H9 (cell line): ENCODE results near the gene LRMDA. TPM values are rescaled to one million over a fixed set of nuclear protein-coding genes. Genes with fewer than 3 reads are reported as not detected.

Experiments
- DNase-seq: peaks from one replicate; pipeline ENCODE4 v3.0.0-alpha.2; 2017
- H2AFZ ChIP-seq: one replicate; pipeline ENCODE4 v1.6.1; 2013; ENCODE audit warnings: mild to moderate bottlenecking, low read length, control low read depth, moderate library complexity
- H2AK5ac ChIP-seq: 2 replicates; pipeline ENCODE4 v1.6.1; 2013; ENCODE audit warnings: low read length, control low read depth, mixed read lengths; ENCODE audit not compliant: insufficient read length
- H2BK120ac ChIP-seq: one replicate; pipeline ENCODE4 v1.6.1; 2013; ENCODE audit warnings: low read depth, mild to moderate bottlenecking, low read length, control low read depth, inconsistent platforms; ENCODE audit not compliant: poor library complexity, severe bottlenecking
- H2BK12ac ChIP-seq: 2 replicates; pipeline ENCODE4 v1.6.1; 2013; ENCODE audit warnings: low read length, control low read depth, mixed read lengths, low read depth; ENCODE audit not compliant: insufficient read length
- H2BK15ac ChIP-seq: 2 replicates; pipeline ENCODE4 v1.6.1; 2013; ENCODE audit warnings: low read depth, low read length, control low read depth
- H2BK20ac ChIP-seq: one replicate; pipeline ENCODE4 v1.6.1; 2013; ENCODE audit warnings: low read depth, mild to moderate bottlenecking, low read length, control low read depth, inconsistent platforms; ENCODE audit not compliant: poor library complexity, severe bottlenecking
- H2BK5ac ChIP-seq: 2 replicates; pipeline ENCODE4 v1.6.1; 2013; ENCODE audit warnings: low read length, control low read depth, mixed read lengths; ENCODE audit not compliant: insufficient read length
- H3K14ac ChIP-seq: 2 replicates; pipeline ENCODE4 v1.6.1; 2013; ENCODE audit warnings: low read length, control low read depth; ENCODE audit not compliant: insufficient read depth
- H3K18ac ChIP-seq: 2 replicates; pipeline ENCODE4 v1.6.1; 2013; ENCODE audit warnings: low read depth, mild to moderate bottlenecking, mixed read lengths, low read length, control low read depth; ENCODE audit not compliant: insufficient read length
- H3K23ac ChIP-seq: 2 replicates; pipeline ENCODE4 v1.6.1; 2013; ENCODE audit warnings: low read length, control low read depth, mixed read lengths, low read depth; ENCODE audit not compliant: insufficient read length
- H3K23me2 ChIP-seq: 2 replicates; pipeline ENCODE4 v1.6.1; 2013; ENCODE audit warnings: low read depth, mild to moderate bottlenecking, mixed read lengths, low read length, control low read depth; ENCODE audit not compliant: insufficient read length, poor library complexity, severe bottlenecking
- H3K27ac ChIP-seq: 2 replicates; pipeline ENCODE4 v1.5.1; 2013; ENCODE audit warnings: low read length, control low read depth, mixed read lengths, low read depth; ENCODE audit not compliant: insufficient read length
- H3K27me3 ChIP-seq: 2 replicates; pipeline ENCODE4 v1.6.1; 2013; ENCODE audit warnings: low read length, control low read depth, inconsistent platforms; ENCODE audit not compliant: insufficient read depth
- H3K4ac ChIP-seq: 2 replicates; pipeline ENCODE4 v1.6.1; 2013; ENCODE audit warnings: low read depth, mild to moderate bottlenecking, control low read depth, inconsistent platforms, low read length, moderate library complexity
- H3K4me1 ChIP-seq: 2 replicates; pipeline ENCODE4 v1.6.1; 2013; ENCODE audit warnings: low read length, control low read depth, inconsistent platforms; ENCODE audit not compliant: insufficient read depth
- H3K4me2 ChIP-seq: 2 replicates; pipeline ENCODE4 v1.6.1; 2013; ENCODE audit warnings: low read length, control low read depth, mixed read lengths; ENCODE audit not compliant: insufficient read length, insufficient read depth
- H3K56ac ChIP-seq: 2 replicates; pipeline ENCODE4 v1.6.1; 2013; ENCODE audit warnings: low read depth, mild to moderate bottlenecking, mixed read lengths, low read length, control low read depth; ENCODE audit not compliant: insufficient read length
- H3K79me1 ChIP-seq: 2 replicates; pipeline ENCODE4 v1.6.1; 2013; ENCODE audit warnings: low read depth, mild to moderate bottlenecking, moderate library complexity, low read length, control low read depth, inconsistent platforms; ENCODE audit not compliant: insufficient read depth, poor library complexity, severe bottlenecking
- H3K79me2 ChIP-seq: 2 replicates; pipeline ENCODE4 v1.6.1; 2013; ENCODE audit warnings: low read length, control low read depth, inconsistent platforms; ENCODE audit not compliant: insufficient read depth
- H3K9ac ChIP-seq: 2 replicates; pipeline ENCODE4 v1.6.1; 2013; ENCODE audit warnings: low read length, control low read depth, mixed read lengths; ENCODE audit not compliant: insufficient read length; ENCODE audit errors: extremely low read depth
- H3K9me3 ChIP-seq: one replicate; pipeline ENCODE4 v1.6.1; 2013; ENCODE audit warnings: low read depth, low read length, inconsistent platforms; ENCODE audit not compliant: control insufficient read depth
- H3T11ph ChIP-seq: one replicate; pipeline ENCODE4 v1.6.1; 2013; ENCODE audit warnings: mild to moderate bottlenecking, low read length, control low read depth, inconsistent platforms
- H4K20me1 ChIP-seq: one replicate; pipeline ENCODE4 v1.6.1; 2013; ENCODE audit not compliant: control insufficient read depth, insufficient read length, insufficient read depth
- H4K5ac ChIP-seq: 2 replicates; pipeline ENCODE4 v1.6.1; 2013; ENCODE audit warnings: low read depth, mild to moderate bottlenecking, mixed read lengths, low read length, control low read depth; ENCODE audit not compliant: insufficient read length
- H4K8ac ChIP-seq: replicated peaks from 2 replicates; pipeline ENCODE4 v1.6.1; 2013; ENCODE audit warnings: low read length, control low read depth, mixed read lengths, low read depth; ENCODE audit not compliant: insufficient read length
- H4K91ac ChIP-seq: 2 replicates; pipeline ENCODE4 v1.6.1; 2013; ENCODE audit warnings: low read depth, mild to moderate bottlenecking, moderate library complexity, mixed read lengths, low read length, control low read depth; ENCODE audit not compliant: insufficient read length
- H3K27ac Mint-ChIP-seq, 3 experiments: 2 replicates in 2 of 3; 3 replicates in 1 of 3; pipeline ENCODE4 v1.8.0; 2020 to 2021; ENCODE audit warnings: mixed read lengths in 3 of 3, mild to moderate bottlenecking in 1 of 3, moderate library complexity in 1 of 3
- H3K27me3 Mint-ChIP-seq: 2 replicates; pipeline ENCODE4 v1.8.0; 2021; ENCODE audit warnings: low read depth, mild to moderate bottlenecking, moderate library complexity, mixed read lengths
- H3K36me3 Mint-ChIP-seq, 3 experiments: 2 replicates in 2 of 3; 3 replicates in 1 of 3; pipeline ENCODE4 v1.8.0; 2020 to 2021; ENCODE audit warnings: low read depth in 3 of 3, mixed read lengths in 3 of 3; ENCODE audit not compliant: insufficient read depth in 1 of 3
- H3K4me1 Mint-ChIP-seq, 2 experiments: 2 replicates each; pipeline ENCODE4 v1.8.0; 2020; ENCODE audit warnings: mixed read lengths in 2 of 2
- H3K4me3 Mint-ChIP-seq, 2 experiments: 2 replicates in 1 of 2; 3 replicates in 1 of 2; pipeline ENCODE4 v1.8.0; 2020 to 2021; ENCODE audit warnings: mild to moderate bottlenecking in 2 of 2, mixed read lengths in 2 of 2, moderate library complexity in 1 of 2
- H3K9me3 Mint-ChIP-seq, 2 experiments: 2 replicates in 1 of 2; 3 replicates in 1 of 2; pipeline ENCODE4 v1.8.0; 2020; ENCODE audit warnings: mild to moderate bottlenecking in 2 of 2, mixed read lengths in 2 of 2, moderate library complexity in 1 of 2
- CTCF ChIP-seq: fragments of 200-600 bp; sonication (generic); conservative IDR thresholded peaks from 3 replicates; pipeline ENCODE4 v1.8.0; 2021; ENCODE audit warnings: antibody characterized with exemption, mild to moderate bottlenecking
- WGBS: extraction: QIAGEN DNeasy Blood & Tissue Kit; methylation state at CpG from one replicate; pipeline ENCODE4 v1.1.7; 2013; ENCODE audit warnings: missing lambda C conversion rate, low lambda C conversion rate, mixed read lengths; ENCODE audit not compliant: insufficient read length; ENCODE audit errors: extremely low coverage; 5-methylcytosine and 5-hydroxymethylcytosine counted together
- total RNA-seq: library from RNA; stranded (reverse); gene quantifications from 2 replicates; pipeline ENCODE4 v1.2.1, GENCODE V29; 2021

LRMDA gene
- total RNA-seq, 1 experiment from 2014 or later = 1.8 TPM

GRCh38 chr10:75462865-75463264 lies 31.4 kb downstream of the LRMDA start:
- Histone ChIP-seq H3K23me2 (no peaks in the 10 kb centered on the region), H3K4ac (no peak overlapping the region), H2AFZ (no peak overlapping the region), H3K56ac (no peak overlapping the region), H3K18ac (no peak overlapping the region), H3K79me2 (no peaks in the 10 kb centered on the region), H4K91ac (no peak overlapping the region), H3K9ac (no peak overlapping the region), H2AK5ac (no peak overlapping the region), H3K4me1 (peaks cover 3% of the 10 kb centered on the region; the same call in 1 of the 2 replicates), H4K8ac (no peak overlapping the region), H2BK15ac (no peak overlapping the region), H2BK20ac (no peak overlapping the region), H2BK5ac (no peak overlapping the region), H2BK120ac (no peak overlapping the region), H4K5ac (no peak overlapping the region), H3K4me2 (no peak overlapping the region), H3K9me3 (no peaks in the 10 kb centered on the region), H3K79me1 (no peaks in the 10 kb centered on the region), H3K27ac (no peak overlapping the region), H2BK12ac (no peak overlapping the region), H4K20me1 (no peaks in the 10 kb centered on the region), H3T11ph (no peak overlapping the region), H3K14ac (no peak overlapping the region), H3K23ac (no peak overlapping the region), H3K27me3 (no peaks in the 10 kb centered on the region)
- no peak for TF ChIP-seq CTCF
- peak; percentile 24 for DNase-seq
- H3K27ac Mint-ChIP-seq = no peak overlapping the region
- H3K36me3 Mint-ChIP-seq = no peaks in the 10 kb centered on the region
- H3K4me1 Mint-ChIP-seq = peaks cover 40 to 41% of the 10 kb centered on the region in 2 experiments
- no peak overlapping the region for H3K4me3 Mint-ChIP-seq
- peaks cover 29% of the 10 kb centered on the region for H3K27me3 Mint-ChIP-seq
- no peaks in the 10 kb centered on the region for H3K9me3 Mint-ChIP-seq
- no CpG with 5 or more reads among the region's 9 CpGs for WGBS
